ENCODE data around the gene SEC63. TPM values are rescaled to one million over a fixed set of nuclear protein-coding genes. Genes with fewer than 3 reads are reported as not detected.
A peak's percentile ranks its signal among the peaks of the same experiment; 100 is the strongest.

SEC63 gene
- total RNA-seq, 2 donors from 2014 or later, result 73.4 to 97.9 TPM

DNA sequence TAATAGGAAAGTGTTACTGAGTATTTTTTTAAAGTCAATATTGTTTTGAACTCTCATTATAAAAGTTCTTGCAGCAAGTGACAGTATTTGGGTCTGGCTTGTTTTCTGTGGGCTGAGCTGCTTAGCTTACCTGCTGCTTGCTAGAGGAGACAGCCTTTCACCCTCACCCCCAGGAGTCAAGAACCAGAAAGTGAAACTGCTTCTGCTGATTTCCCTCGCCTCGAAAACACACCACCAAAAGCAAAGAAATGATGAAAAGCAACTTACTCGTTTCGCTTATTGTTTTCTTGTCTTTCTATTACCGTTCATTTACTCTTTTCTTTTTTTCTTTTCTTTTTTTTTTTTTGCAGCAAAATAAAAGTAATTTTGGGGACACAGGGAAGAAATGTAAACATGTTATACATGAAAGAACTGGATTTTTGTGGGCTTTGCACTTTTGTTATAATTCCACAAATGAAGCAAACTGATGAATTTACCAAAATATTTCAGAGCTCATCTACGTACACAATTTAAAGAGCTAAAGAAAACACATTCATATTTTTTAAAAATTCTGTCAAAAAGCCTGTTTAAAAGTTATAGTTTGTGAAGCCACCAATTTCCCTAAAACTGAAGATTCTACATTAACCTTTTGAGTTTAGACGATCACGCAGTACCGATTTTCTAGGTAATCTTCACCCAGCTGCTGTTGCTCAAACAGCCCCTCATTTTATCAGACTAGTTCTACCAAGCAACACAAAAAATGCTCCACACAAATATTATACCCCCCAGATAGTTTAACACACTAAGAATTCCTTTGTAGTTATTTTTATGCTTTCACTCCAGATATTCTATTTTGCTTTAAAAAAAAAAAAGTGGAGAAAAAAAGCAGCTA is 135.6 kb downstream of the SEC63 start:
- intact Hi-C loops (cut with DNase I), result no loop called here
- 32 to 46% methylated on average over 9 of the region's 9 CpGs for WGBS, 2 donors
- peaks cover 67% of the 10 kb centered on the region for H3K4me1 ChIP-seq
- DNase-seq, result peak in 3 of 4 donors; percentile 21 to 25 (median 25)
- no peak for ATAC-seq
- H3K9me3 ChIP-seq, result no peaks in the 10 kb centered on the region
- H3K27me3 ChIP-seq, result no peaks in the 10 kb centered on the region
- no peak overlapping the region for H3K4me3 ChIP-seq
- peak overlapping the region in 3 of 4 donors; percentile 67 to 87 (median 68) for H3K27ac ChIP-seq
- no peaks in the 10 kb centered on the region for H3K36me3 ChIP-seq (replicated peaks in 1 of 2; ENCODE audit: insufficient read depth in 1 of 2, low read depth in 2 of 2)
- no peak for TF ChIP-seq POLR2A (IDR thresholded peaks at IDR 0.05)
- TF ChIP-seq, protein P1, sequence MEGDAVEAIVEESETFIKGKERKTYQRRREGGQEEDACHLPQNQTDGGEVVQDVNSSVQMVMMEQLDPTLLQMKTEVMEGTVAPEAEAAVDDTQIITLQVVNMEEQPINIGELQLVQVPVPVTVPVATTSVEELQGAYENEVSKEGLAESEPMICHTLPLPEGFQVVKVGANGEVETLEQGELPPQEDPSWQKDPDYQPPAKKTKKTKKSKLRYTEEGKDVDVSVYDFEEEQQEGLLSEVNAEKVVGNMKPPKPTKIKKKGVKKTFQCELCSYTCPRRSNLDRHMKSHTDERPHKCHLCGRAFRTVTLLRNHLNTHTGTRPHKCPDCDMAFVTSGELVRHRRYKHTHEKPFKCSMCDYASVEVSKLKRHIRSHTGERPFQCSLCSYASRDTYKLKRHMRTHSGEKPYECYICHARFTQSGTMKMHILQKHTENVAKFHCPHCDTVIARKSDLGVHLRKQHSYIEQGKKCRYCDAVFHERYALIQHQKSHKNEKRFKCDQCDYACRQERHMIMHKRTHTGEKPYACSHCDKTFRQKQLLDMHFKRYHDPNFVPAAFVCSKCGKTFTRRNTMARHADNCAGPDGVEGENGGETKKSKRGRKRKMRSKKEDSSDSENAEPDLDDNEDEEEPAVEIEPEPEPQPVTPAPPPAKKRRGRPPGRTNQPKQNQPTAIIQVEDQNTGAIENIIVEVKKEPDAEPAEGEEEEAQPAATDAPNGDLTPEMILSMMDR (IDR thresholded peaks at IDR 0.05), result no peak

DNA sequence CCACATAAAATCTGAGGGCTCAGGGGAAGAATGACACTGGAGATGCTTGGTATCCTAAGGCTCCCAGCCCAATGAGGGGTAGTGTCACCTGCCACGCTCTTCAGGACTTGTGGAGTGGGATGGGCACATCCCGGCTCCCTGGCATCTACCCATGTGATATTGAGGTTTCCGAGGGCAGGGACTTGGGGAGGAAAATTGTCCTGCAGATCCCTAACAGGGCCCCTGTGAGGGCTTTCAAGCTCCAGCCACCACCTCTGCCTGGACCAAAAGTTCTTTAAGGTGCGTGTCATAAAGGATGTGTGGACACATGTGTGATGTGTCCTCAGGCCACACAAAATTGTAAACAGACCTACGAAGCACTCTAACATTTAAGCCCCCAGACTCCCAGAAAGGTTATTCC is 136.4 kb downstream of the SEC63 start:
- peak overlapping the region in 3 of 4 donors; percentile 67 to 87 (median 68) for H3K27ac ChIP-seq
- intact Hi-C loops (cut with DNase I), result no loop called here
- ATAC-seq, result no peak
- no peaks in the 10 kb centered on the region for H3K36me3 ChIP-seq (replicated peaks in 1 of 2; ENCODE audit: insufficient read depth in 1 of 2, low read depth in 2 of 2)
- H3K9me3 ChIP-seq, result no peaks in the 10 kb centered on the region
- H3K27me3 ChIP-seq, result no peaks in the 10 kb centered on the region
- H3K4me3 ChIP-seq, result no peak overlapping the region
- WGBS, 2 donors, result 67 to 68% methylated on average over 5 of the region's 5 CpGs
- no peak for DNase-seq
- TF ChIP-seq, protein P1 (IDR thresholded peaks at IDR 0.05), result no peak
- no peak for TF ChIP-seq POLR2A (IDR thresholded peaks at IDR 0.05)
- H3K4me1 ChIP-seq, result peaks cover 76% of the 10 kb centered on the region

DNA sequence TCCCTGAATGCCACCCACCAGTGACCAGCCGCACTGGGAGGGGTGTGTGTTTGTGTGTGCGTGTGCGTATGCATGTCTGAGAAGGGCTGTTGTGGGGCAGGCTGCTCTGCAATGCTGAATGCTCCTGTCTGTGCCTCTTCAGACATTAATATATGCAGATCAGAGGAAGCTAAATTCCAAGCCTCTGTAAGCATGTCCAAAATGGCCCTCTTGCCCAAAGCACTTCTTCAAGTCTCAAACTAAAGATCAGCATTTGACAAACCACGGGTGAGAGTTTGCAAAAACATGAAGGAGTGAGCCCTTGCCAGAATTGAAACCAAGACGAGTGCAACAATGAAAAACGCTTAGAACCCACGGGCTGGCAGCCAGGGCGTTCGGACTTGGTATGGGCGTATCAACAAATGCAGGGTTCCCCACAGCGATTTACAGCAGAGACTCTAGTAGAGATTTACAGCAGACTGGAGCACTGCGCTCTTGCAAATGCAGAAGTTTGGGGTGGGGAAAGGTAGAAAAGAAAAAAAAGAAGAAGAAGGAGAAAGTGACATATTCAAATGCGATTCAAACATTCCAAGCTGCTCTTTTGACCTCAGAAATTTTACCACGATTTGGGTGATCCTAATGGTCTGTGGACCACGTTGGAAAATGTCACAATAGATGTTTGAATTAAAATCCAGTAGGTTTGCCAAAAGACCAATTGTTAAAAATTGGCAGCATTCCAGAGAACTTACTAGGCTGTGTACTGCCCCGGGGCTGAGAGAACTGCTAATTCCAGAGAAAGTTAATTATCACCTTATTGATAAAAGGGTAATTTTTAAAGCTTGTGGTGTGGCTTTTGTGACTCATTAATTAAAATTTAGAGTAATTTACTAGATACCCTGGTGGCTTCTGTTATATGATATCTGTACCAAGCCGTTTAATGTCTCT is 137.4 kb downstream of the SEC63 start:
- DNase-seq, result peak in 2 of 4 donors; percentile 14 to 38
- Histone ChIP-seq H3K9me3 (no peaks in the 10 kb centered on the region), H3K27ac (peak overlapping the region in 3 of 4 donors; percentile 67 to 87 (median 68)), H3K27me3 (no peaks in the 10 kb centered on the region), H3K4me1 (peaks cover 86% of the 10 kb centered on the region), H3K4me3 (no peak overlapping the region), H3K36me3 (replicated peaks in 1 of 2; ENCODE audit: insufficient read depth in 1 of 2, low read depth in 2 of 2) (no peaks in the 10 kb centered on the region)
- intact Hi-C loops (cut with DNase I), result no loop called here
- no peak for ATAC-seq
- no peak for TF ChIP-seq POLR2A (IDR thresholded peaks at IDR 0.05)
- TF ChIP-seq, protein P1 (IDR thresholded peaks at IDR 0.05), result no peak
- 23 to 36% methylated on average over 17 of the region's 17 CpGs for WGBS, 2 donors

DNA sequence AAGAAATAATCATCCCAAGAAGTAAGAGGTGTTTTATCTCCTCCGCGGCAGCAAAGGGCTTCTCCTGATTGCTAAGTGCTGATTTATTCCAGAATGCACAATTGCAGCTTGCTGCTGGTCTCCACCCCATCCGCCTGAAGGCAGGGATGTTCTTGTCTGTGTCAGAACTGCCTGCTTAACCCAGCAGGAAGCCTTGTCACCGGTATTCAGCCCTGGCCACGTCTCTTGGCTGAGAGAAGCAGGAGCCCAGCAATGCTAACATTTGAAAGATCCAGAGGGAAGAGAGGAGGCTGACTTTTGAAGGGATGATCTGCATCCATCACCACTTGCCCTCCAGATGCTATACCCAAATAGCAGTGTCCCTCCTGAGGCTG is 138.1 kb downstream of the SEC63 start:
- H3K27ac ChIP-seq, result peak overlapping the region in 3 of 4 donors; percentile 67 to 87 (median 68)
- WGBS, 2 donors, result 44 to 67% methylated on average over 4 to 5 of the region's 5 CpGs

More for the DNA sequence above, 138.1 kb downstream of the SEC63 start:
- Histone ChIP-seq H3K4me3 (no peak overlapping the region), H3K36me3 (replicated peaks in 1 of 2; ENCODE audit: insufficient read depth in 1 of 2, low read depth in 2 of 2) (no peaks in the 10 kb centered on the region), H3K4me1 (peaks cover 89% of the 10 kb centered on the region), H3K9me3 (no peaks in the 10 kb centered on the region), H3K27me3 (no peaks in the 10 kb centered on the region)
- TF ChIP-seq, protein P1 (IDR thresholded peaks at IDR 0.05), result no peak
- TF ChIP-seq POLR2A (IDR thresholded peaks at IDR 0.05), result no peak
- peak in 2 of 4 donors; percentile 10 to 16 for DNase-seq
- no peak for ATAC-seq
- intact Hi-C loops (cut with DNase I), result no loop called here
